ENCODE measurements around the gene RPL15. TPM values are rescaled to one million over a fixed set of nuclear protein-coding genes. Genes with fewer than 3 reads are reported as not detected.

The RPL15 gene
- total RNA-seq, 1 experiment from 2014 or later = 4,340 TPM

DNA sequence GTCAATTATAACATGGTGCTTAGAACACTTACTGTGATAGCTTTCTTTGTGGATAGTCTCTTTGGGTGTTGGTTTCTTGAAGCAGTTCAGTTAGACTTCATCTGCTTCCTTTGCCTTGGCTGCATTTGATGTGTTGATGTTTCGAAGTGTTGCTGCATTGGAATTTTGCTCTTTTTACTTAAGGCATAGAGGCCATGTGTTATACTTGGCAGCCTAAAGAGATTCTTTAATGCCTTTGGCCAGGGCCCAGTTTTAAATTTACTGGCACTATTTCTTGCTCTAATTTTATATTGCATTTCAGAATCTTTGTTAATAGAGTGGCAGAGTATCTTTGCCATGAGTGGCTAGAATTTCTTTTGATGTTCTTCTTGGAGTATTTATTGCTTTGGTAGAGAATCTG is 49.4 kb downstream of the RPL15 start:
- H3K27me3 ChIP-seq = no peaks in the 10 kb centered on the region
- DNase-seq = no peak
- no peaks in the 10 kb centered on the region for H3K9me3 ChIP-seq
- peaks cover 14% of the 10 kb centered on the region for H3K36me3 ChIP-seq
- H3K4me3 ChIP-seq = no peak overlapping the region

DNA sequence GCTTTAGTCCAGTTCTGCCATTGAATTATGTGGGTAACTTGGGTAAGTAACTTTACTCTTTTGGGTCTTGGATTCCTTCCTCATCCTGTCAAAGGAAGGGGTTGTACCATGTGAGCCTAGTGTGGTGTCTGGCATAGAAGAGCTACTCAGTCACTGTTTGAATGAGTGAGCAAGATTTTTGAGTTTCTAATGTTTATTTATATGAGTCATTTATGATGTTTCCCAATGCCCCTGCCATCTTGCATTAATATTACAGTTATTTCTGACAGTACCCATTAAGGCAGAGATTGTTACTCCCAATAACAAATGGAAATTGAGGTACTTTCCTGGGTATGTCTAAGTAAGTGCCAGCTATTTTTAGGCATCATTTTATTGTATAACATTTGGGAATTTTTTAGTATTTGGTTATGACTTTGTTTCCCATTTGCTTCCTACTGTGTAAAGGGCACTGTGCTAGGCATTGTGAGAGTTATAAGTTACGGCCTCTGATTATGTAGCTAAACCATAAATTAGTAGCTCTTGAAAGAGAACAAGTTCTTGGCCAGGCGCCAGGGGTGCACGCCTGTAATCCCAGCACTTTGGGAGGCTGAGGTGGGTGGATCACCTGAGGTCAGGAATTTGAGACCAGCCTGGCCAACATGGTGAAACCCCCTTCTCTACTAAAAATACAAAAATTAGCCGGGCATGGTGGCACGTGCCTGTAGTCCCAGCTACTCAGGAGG is 51.7 kb downstream of the RPL15 start:
- Histone ChIP-seq H3K9me3 (no peaks in the 10 kb centered on the region), H3K36me3 (peaks cover 15% of the 10 kb centered on the region), H3K4me3 (no peak overlapping the region), H3K27me3 (no peaks in the 10 kb centered on the region)
- DNase-seq = peak; percentile 31

DNA sequence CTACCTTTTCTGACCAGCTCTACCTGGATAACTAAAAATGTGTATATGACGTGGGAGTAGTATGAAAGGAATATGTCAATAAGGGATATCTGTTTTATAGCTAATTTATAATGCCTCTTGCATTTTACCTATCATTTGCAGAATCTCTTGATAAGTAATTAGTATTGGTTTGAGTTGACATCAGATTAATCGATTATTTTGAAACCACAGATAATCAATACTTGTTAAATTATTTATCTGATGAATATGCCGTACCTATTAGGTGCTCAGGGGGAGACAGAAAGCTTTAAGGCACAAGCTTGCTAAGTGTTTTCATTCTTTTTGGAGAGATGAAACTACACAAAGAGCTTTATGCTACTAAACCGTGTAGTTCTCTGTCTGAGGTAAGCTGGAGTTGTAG is 52.5 kb downstream of the RPL15 start:
- Histone ChIP-seq H3K27me3 (no peaks in the 10 kb centered on the region), H3K36me3 (peaks cover 15% of the 10 kb centered on the region), H3K4me3 (no peak overlapping the region), H3K9me3 (no peaks in the 10 kb centered on the region)
- no peak for DNase-seq

Other genes with a start within 250 kb of the RPL15 start
- 81.6 and 95.0 TPM in 2 replicates for gene UBE2E1, start 111.2 kb upstream of the RPL15 start, total RNA-seq (2014; rRNA removed; shearing (Covaris generic); ENCODE audit: low replicate concordance)
- 9.9 and 12.9 TPM in 2 replicates for gene NKIRAS1, start 142 bp upstream of the RPL15 start, total RNA-seq (2014; rRNA removed; shearing (Covaris generic); ENCODE audit: low replicate concordance)
- gene NR1D2, start 28.2 kb downstream of the RPL15 start, total RNA-seq (2014; rRNA removed; shearing (Covaris generic); ENCODE audit: low replicate concordance) = 5.9 and 9.7 TPM in 2 replicates